IPS DF 19.7 (cell line): ENCODE results near the gene TSPAN3.
A peak's percentile ranks its signal among the peaks of the same experiment; 100 is the strongest.

Source experiments
- DNase-seq: peaks from one replicate; pipeline ENCODE4 v3.0.0-alpha.2; 2013; ENCODE audit warnings: low read depth, low spot score

Gene TSPAN3

DNA sequence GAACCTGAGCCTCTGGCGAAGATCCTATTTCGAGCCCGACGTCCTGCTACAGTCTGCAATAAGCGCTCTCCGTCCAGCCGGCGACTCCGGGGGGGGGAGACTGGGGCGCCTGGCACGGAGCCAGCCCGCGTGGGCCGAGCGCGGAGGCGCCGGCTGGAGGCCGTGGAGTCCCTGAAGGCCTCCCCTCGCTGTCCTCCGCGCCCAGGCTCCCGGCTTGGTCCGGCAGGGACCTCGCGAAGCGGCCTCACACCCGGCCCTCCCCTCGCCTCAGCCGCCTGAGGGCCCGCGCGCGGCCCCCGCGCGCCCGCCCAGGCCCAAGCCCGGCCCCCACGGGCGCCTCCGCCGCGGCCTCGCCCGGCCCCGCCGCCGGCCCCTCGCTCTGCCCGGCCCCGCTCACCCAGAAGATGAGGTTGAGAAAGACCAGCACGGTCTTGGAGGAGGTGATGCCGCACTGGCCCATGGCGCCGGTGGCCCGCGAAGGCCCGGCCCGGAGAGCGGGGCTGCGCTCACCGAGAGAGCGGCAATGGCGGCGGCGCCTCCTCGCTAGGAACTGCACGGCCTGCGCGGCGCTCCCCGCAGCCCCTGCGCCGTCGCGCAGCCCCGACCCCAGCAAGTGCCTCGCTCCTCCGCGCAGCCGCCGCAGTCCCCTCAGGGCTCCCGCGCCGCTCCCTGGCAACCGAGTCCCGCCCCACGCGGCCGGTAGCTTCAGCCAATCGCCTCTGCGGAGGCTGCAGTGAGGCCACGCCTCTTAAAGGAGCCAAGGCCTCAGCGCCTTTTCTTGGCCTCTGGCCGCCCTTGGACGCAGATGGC lies at the start of gene TSPAN3:
Gene TSPAN3 (minus strand): TSS at position 615 of the 810 bp plus-strand sequence. CDS start 155 bp downstream, at position 460.
- peak; percentile 69 for DNase-seq

DNA sequence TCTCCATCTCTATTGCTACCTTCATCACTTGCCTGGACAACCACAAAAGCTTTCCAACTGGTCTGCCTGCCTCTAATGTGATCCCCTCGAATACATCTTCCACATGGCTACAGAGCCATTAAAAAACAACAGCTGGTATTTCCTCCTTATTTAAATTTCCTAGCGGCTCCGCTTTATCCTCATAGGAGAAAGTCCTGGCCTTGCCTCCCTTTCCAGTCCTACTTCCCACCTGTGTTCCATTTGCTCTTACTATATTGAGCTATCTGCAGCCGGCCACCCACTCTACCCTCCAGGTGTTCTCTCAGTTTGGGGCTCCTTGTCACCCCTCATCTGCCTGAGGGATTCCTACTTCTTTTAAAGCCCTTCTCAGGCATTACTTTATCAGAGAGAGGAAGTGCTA lies 49.7 kb upstream of the TSPAN3 start:
- no peak for DNase-seq

DNA sequence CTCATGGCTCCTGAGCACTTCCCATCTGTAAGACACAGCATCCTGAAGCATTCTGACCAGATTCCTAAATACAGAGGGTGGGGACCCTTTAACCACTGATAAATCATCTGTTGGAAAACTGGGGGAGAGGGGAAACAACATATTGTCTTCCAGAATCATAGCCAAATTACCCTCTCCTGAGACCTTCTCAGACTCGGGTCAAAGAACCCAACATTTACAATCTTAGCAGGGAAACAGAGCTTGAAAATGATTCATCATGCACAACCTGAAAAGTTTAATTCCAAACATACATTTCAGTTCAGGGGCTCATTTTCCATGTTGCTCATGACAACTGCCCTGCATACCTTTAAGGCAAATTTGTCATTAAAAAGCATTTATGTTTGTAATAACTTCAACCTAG lies 48.5 kb upstream of the TSPAN3 start:
- DNase-seq, result no peak

DNA sequence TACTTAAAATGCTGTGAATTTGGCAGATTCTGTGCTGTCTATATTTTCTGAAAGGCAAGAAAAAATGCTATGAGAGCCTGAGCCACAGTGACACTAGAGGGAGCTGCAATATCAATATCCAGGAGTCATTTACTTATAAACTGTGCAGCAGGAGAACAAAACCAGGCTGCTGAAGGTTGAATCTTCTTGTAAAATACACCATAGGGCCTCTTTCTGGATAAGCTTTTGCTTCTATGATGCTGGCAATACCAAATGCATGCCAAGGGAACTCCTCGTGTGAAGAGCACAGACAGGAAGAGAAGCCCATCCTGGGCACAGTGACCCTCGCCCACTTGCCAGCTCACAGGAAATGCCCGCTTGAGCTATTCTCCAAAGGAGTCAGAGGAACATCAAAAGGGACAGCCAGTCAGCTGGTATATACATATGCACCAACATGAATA lies 48.0 kb upstream of the TSPAN3 start:
- no peak for DNase-seq

DNA sequence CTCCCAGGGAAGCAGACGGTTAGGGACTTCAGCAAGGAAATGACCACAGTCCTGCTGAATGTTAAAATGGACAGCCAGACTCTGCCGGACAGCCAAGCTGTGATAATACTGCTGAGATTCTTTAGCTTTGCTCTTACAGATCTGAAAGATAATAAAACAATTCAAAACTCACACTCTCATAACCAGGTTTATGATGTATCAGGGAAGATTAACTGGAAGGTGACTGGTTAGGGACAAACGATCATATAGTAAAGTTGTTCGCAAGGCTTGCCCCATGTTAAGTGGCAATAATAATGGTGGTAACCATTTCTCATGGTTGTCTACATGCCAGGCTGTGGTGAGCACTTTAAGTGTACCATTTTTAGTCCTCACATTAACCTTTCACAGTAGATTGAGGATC lies 44.3 kb upstream of the TSPAN3 start:
- no peak for DNase-seq

DNA sequence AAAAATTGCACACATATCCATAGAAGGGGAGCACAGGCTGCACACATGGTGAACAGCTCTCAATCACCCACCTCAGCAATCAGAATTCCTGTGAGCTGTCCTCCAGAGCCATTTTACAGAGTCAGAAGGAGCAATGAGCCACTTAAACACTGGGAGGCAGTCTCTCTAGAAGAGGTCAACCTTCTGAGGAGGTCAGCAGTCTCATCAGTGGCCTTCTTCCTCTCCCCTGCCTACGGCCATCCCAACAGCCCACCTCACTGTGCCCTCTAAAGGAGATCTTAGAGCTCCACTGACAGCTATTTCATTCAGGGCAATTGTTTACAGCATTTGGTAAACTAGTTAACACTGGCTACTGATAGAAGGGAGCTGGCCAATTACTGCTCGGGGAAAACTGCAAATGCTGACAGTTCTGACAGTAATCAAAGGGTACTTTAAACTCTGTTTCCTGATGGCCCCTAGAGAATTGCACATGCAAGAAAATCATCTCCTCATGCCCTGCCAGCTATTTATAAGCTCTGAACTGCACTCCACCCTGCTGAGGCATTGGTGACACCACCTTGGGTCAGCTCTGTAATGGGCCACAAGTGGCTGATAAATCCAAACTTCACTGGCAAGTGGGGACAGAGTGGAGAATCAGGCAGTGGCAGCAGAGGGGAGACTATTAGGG lies 42.1 kb upstream of the TSPAN3 start:
- no peak for DNase-seq

DNA sequence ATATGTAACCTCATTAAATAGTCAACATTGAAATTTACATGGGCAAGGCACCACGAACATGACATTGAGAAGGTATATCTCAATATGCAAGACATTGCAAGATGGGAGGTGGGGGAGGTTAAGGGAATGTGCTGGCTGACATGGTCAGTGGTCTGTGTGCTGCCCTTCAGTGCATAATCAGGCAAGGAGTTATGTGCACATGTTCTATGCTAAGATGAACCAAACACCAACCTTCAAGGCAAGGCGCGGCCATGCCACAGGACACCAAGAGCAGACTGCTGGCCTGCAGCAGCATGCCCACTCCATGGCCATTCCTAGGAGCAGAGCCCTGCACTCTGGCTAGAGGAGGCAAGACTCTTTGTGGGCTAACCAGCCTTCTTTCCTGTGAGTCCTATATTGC lies 40.9 kb upstream of the TSPAN3 start:
- DNase-seq, result no peak

DNA sequence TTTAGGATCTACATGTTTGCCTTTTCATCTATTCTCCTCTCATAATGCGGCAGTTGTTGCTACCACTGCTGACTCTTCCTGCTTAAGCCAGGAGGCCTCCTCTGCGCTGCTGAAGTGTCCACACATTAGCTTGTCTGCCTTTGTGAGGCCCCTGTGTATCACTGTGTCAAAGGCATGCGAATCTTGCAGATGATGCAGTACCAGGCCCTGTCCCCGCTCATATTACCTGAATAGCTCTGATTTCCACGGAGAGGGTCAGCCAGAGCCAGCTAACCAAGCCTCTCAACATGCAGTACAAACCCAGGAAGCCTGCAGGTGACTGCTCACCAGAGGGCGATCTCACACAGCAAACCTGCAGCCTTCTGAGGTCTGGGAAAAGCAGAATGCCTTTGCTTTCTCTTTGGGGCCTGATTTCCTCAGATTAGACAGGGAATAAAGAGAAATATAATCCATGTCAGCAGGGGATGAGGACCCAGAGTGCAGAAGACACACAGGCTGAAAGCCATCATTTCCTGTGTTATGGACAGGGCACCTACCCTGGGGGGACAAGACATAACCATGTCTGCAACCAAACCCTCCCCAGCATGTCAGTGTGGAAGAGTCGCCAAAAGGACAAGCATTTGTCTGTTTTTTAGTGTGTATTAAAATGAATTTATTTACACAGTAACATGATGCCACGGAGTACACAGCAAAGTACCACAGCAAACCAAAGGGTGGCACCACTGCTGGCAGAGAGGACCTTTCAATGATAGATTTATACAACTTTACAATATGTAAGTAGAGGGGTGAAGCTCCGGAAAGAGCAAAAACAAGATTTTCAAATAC lies 36.8 kb upstream of the TSPAN3 start:
- no peak for DNase-seq

DNA sequence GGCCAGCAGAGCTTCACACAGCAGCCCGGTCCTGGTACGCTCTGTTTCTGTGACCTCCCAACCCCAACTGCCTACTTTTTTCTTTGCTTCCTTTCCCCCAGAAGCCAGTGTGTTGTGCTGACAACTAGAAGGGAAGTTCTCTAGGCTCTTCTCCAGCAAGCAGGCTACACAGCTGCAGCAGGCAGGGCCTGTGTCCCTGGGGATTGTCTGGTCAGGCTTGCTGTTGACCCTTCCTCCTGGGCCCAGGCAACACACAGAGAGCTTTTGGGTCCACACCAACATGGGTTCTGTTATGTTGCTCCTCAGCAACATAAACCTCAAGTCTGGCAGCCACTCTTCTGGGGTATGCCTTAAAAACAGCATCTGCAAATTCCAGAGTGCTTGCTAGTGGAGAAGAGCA lies 36.2 kb upstream of the TSPAN3 start:
- DNase-seq, result no peak

DNA sequence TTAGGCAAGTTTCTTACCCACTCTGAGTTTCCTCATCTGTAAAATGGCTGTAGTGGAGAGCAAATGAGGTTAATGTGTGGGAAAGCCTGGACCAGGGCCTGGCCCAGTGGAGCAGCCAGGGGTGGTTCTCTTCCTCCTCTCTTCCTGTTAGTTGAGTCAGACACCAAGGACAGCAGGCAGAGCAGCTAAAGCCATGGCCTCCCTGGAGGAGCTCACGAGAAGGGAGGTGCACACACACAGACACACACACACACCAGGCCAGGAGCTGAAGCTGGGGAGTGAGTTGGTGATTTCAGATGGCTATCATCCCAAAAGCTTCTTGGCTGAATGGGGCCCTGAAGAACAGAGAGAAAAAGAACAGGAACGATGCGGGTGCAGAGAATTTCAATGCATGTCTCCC lies 33.2 kb upstream of the TSPAN3 start:
- DNase-seq, result no peak

DNA sequence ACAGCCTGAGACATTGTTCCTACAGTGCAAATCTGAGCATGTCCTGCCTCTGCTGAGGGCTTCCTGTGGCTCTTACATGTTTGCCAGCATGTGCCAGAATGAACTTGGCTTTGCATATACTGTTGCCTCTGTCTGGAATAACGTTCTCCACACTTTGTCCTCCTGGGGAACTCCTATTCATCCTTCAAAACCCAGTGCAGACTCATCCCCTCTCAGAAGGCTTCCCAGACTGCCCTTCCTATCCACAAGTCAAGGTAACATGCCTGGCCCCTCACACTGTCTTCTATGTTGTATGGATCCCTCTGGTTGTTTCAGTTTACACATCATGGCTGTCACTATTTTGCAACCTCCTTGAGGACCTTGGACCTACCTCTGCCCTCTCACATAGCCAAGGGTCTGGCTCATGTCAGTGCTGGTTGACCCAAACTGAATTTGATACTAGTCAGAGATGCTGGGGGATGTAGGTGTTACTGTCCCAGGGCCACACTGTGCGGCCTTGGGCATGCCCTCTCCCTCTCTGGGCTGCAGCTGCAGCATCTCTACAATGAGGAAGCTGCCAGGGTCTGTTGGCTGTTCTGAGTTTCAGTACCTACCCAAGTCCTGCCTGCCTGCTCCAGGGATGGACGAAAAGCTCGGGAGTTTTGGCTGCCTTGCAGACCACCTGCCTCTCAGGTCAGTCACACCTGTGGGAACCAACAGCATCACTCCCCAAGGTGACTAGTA lies 29.0 kb upstream of the TSPAN3 start:
- no peak for DNase-seq

DNA sequence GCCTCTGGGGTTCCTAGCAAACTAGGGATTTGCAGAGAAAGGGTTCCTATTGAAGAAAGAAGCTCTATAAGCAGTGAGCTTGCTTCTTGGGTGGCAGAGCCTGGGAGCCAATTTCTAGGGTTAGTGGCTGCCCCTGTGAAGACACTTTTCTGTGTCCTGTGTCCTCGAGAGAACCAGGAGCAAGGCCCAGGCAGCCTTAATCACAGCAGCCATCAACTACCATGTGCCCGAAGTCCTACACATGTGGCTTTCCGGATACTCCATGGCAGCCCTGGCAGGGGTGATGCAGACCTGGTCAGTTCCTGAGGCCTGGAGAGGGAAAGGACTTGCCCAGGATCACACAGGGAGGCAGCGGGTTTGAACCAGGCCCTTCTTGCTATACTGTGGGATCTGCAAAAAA lies 27.7 kb upstream of the TSPAN3 start:
- DNase-seq, result no peak

DNA sequence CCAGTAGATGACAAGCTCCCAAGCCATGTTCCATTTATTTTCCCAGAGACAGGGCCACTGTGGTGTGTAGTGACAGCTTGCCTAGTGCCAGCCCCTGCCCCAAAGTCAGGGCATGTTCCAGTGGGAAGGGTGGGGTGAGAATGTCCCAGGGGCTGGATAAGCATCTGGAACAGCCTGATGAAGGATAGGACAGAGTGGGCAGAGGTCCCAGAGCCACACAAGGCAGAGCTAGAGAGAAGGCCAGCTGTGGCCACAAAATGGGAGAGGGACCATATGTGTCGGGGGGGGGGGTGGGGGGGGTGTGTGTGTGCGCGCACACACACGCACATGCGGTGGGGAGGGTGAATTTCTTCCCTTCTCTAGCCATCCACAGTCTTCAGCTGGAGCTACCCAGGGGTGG lies 27.0 kb upstream of the TSPAN3 start:
- DNase-seq, result no peak

DNA sequence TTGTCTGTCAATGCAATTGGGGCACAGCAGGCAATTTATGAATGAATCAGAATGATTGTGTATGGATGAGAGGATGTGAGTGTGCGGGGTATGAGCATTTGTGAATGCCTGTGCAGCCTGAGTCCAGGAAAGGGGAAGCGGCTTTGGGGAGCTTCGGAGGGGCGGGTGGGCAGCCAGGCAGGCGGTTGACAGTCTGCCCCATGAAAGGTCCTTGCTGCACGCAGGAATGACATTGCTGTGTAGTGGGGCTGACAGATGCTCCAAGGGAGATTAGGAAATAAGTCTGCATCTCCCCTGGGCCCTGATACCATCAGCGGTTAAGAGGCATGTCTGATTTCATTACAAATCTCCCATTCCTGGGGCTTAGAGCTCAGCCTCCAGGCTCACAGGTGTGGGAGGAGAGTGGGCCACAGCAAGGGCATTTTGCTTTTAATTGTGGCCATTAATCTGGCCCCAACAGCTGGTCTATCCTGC lies 26.4 kb upstream of the TSPAN3 start:
- no peak for DNase-seq

DNA sequence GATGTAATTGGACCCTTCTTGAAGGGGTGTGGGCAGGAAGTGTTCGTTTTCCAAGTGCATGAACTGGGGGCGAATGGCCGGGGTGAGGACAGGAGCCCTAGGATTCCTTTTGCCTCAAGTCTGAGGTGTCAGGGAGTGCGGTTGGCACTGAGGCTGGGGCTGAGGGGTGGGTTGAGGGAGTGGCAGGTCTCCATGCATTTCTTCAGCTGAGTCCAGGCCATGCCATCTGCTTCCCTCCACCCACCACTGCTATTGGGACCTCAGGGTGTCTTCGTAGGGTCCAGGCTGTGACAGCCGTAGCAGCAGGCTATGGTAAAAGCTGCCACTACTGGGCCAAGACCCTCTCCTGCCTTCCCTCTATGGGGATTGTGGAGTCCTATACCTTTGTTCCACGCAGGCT lies 25.6 kb upstream of the TSPAN3 start:
- DNase-seq, result no peak

DNA sequence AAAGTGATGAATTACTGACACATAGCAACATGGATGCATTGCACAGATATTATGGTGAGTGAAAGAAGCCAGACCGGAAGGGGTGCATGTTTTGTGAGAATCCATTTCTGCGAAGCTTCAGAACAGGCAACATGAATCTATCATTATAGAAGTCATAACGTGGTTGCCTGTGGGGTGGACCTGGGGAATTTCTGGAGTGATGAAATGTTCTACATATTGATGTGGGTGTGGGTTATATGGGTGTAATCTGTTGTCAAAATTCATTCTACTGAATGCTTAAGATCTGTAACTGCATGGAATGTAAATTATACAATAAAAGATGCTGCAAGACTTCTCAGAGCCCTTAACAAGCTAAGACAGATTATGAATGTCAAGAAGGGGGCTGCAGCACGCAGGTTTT lies 25.2 kb upstream of the TSPAN3 start:
- DNase-seq, result no peak

DNA sequence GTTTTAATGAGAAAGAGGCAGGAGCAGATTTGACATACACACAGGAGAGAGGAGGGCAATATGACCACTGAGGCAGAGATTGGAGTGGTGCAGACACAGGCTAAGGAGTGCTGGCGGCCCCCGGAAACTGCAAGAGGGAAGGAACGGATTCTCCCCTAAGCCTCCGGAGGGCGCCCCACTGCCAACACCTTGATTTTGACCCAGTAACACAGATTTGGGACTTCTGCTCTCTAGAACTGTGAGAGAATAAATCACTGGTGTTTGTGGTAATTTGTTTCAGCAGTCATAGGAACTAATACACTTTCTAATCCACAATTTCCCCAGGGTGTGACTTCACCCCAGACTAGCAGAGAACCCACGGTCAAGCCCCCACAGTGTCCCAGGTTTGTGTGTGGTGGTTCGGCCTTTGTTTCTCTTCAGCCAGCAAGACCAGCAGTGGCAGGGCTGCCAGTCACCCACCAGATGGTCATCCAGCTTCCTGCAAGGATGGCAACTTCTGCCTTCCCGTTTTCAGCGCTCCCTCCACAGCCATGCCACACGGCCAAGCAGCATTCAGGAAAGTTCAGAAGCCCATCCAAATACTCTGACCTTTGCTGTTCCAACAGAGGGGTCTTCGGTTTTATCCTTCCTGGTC lies 23.6 kb upstream of the TSPAN3 start:
- DNase-seq, result no peak

DNA sequence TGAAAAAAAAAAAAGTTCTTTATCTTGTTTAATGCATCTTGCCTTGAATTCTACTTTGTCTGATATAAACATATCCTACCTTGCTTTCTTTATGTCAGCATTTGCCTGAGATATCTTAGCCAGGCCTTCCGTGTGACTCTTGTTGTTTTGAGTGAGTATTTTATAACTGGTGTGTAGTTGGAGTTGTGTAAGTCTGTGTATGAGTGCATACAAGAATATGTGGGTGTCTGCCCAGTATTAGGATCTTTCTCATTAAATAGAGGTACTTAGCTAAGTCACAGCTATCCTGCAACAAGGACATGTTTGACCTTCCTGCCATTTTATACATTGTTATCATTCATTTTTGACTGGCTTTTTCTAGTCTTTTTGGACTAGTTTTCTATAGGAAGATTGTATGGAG lies 22.5 kb upstream of the TSPAN3 start:
- DNase-seq, result no peak

DNA sequence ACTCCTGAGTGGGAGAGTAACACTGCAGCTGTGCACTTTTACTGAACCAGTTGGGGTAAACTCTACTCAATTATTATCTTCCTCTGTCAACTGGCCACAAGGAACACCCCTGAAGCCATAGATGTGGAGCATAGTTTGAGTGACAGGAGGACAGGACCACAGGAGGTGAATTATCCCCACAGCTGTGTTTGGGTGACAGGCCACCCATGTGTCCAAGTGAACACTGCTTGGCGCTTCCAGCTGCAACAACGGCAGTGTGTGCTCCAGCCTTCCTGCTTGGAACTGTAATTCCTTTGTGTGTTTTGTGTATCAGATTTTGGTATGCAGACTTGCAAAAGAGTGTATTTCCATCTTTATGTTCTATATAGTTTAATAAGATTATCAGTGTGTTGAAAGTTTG lies 20.2 kb upstream of the TSPAN3 start:
- DNase-seq, result no peak

DNA sequence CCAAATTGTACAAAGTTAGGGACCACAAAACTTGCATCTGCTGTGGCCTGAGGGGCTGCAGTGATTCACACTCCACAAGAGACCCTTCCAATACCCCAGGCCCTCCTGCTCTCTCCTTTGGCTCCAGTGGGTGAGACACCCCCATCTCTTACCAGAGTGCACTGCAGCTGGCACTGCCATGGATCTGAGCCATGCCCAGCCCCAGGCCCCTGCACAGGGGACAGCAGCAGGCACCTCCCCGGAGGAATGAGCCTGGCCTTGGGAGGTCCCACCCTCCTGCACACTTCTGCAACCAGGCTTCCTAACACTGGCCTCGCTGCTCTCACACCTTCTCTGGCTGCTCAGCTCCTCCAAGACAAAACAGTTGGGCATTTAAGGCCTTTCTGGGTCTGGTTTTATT lies 16.3 kb upstream of the TSPAN3 start:
- DNase-seq, result no peak

DNA sequence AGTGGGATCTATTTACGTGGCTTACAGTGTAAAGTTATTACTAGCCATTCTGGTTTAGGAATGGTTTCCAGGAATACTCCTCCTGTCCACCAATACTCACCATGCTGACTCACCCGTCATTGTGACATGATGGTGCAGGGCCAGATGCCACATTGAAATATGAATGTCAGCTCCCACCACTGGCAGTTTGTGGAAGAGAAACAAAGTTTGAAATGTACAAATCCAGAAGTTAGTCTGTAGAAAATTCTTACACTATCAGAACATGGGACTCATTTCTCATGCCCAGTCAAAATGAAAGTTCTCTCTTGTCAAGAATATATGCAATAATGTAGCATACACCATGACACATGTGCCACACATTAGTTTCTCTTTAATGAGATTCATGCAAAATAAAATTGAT lies 14.4 kb upstream of the TSPAN3 start:
- no peak for DNase-seq
